H1 (cell line): Measurements from ENCODE around the gene GNAI1. TPM values are rescaled to one million over a fixed set of nuclear protein-coding genes. Genes with fewer than 3 reads are reported as not detected.

Experiments
- CTCF ChIA-PET: fragments of 300-600 bp; sonication (Branson Sonifier 250); formaldehyde crosslinking; loops from one replicate; lab custom pipeline; 2021; ENCODE audit not compliant: partially characterized antibody; lab: Charles Lee
- POLR2A ChIA-PET: fragments of 300-600 bp; sonication (Branson Sonifier 250); formaldehyde crosslinking; loops from one replicate; lab custom pipeline; 2021; ENCODE audit warnings: inconsistent platforms; ENCODE audit not compliant: partially characterized antibody; lab: Charles Lee
- DNase-seq, 2 experiments: peaks; one replicate each; pipeline versions ENCODE4 v3.0.0 to v3.0.0-alpha.2; 2010 to 2022; ENCODE audit warnings: low spot score in 2 of 2, low read depth in 1 of 2, mixed read lengths in 1 of 2
- FAIRE-seq: peaks from 2 replicates; lab custom pipeline; 2011; peaks lifted over from hg19 to GRCh38; lab: Jason Lieb, UNC
- H2AFZ ChIP-seq: 2 replicates; pipeline ENCODE4 v1.8.1; 2012; ENCODE audit warnings: low read length, inconsistent platforms
- H2AK5ac ChIP-seq: 2 replicates; pipeline ENCODE4 v1.6.1; 2013; ENCODE audit warnings: low read depth, low read length
- H2BK120ac ChIP-seq: replicated peaks from 2 replicates; pipeline ENCODE3; 2013; ENCODE audit warnings: low read depth, low read length, inconsistent platforms
- H2BK12ac ChIP-seq: 2 replicates; pipeline ENCODE4 v1.6.1; 2013; ENCODE audit warnings: low read depth, low read length
- H2BK15ac ChIP-seq: 2 replicates; pipeline ENCODE4 v1.6.1; 2013; ENCODE audit warnings: low read length
- H2BK20ac ChIP-seq: 2 replicates; pipeline ENCODE4 v1.6.1; 2013; ENCODE audit warnings: low read length
- H2BK5ac ChIP-seq: 2 replicates; pipeline ENCODE4 v1.6.1; 2013; ENCODE audit warnings: low read depth, low read length
- H3K14ac ChIP-seq: 2 replicates; pipeline ENCODE4 v1.6.1; 2013; ENCODE audit warnings: inconsistent platforms; ENCODE audit not compliant: insufficient read length
- H3K18ac ChIP-seq: 2 replicates; pipeline ENCODE4 v1.6.1; 2013; ENCODE audit warnings: low read length; ENCODE audit errors: extremely low read depth
- H3K23ac ChIP-seq: 2 replicates; pipeline ENCODE4 v1.6.1; 2013; ENCODE audit warnings: inconsistent platforms; ENCODE audit not compliant: insufficient read length
- H3K23me2 ChIP-seq: 2 replicates; pipeline ENCODE4 v1.6.1; 2013; ENCODE audit warnings: low read depth, low read length
- H3K27ac ChIP-seq: 2 replicates; pipeline ENCODE4 v1.6.1; 2011; ENCODE audit warnings: low read depth, low read length, inconsistent platforms
- H3K27me3 ChIP-seq, 4 experiments: replicated peaks in 1 of 4; 1 replicate in 1 of 4; 2 replicates in 3 of 4; pipeline versions ENCODE4 v1.6.1 to v1.8.1; 2011 to 2013; ENCODE audit warnings: low read length in 3 of 4, mild to moderate bottlenecking in 3 of 4, inconsistent platforms in 2 of 4, mixed read lengths in 2 of 4, moderate library complexity in 1 of 4; ENCODE audit not compliant: control insufficient read depth in 3 of 4, insufficient read depth in 3 of 4; ENCODE audit errors: extremely low read depth in 1 of 4
- H3K36me3 ChIP-seq, 4 experiments: 2 replicates each; pipeline versions ENCODE4 v1.6.1 to v1.8.1; 2011 to 2013; ENCODE audit warnings: mild to moderate bottlenecking in 4 of 4, low read length in 3 of 4, moderate library complexity in 2 of 4, control low read depth in 1 of 4, inconsistent platforms in 1 of 4; ENCODE audit not compliant: insufficient read depth in 4 of 4, control insufficient read depth in 2 of 4
- H3K4ac ChIP-seq: replicated peaks from 2 replicates; pipeline ENCODE3; 2013; ENCODE audit warnings: low read length, low read depth, mixed read lengths, inconsistent platforms; ENCODE audit not compliant: insufficient read length
- H3K4me1 ChIP-seq, 4 experiments: replicated peaks in 1 of 4; 1 replicate in 1 of 4; 2 replicates in 3 of 4; pipeline versions ENCODE4 v1.6.1 to v1.8.1; 2011 to 2013; ENCODE audit warnings: low read length in 3 of 4, inconsistent platforms in 2 of 4, mixed read lengths in 1 of 4; ENCODE audit not compliant: insufficient read depth in 4 of 4, control insufficient read depth in 3 of 4
- H3K4me2 ChIP-seq, 2 experiments: 2 replicates each; pipeline versions ENCODE4 v1.6.1 to v1.8.1; 2011 to 2013; ENCODE audit warnings: low read depth in 2 of 2, low read length in 2 of 2, control low read depth in 1 of 2, inconsistent platforms in 1 of 2, mild to moderate bottlenecking in 1 of 2; ENCODE audit not compliant: insufficient read depth in 1 of 2
- H3K4me3 ChIP-seq, 4 experiments: fragments of 200-600, 300-600 bp in 1 of 4; sonication (generic), shearing (Covaris generic), sonication (Bioruptor Twin) in 1 of 4; 2 replicates each; pipeline versions ENCODE4 v1.5.1 to v1.8.1; 2011 to 2016; ENCODE audit warnings: low read length in 4 of 4, low read depth in 3 of 4, control low read depth in 2 of 4, inconsistent platforms in 2 of 4, mild to moderate bottlenecking in 2 of 4, mixed read lengths in 1 of 4, moderate library complexity in 1 of 4; ENCODE audit not compliant: insufficient read depth in 2 of 4; ENCODE audit errors: extremely low read depth in 1 of 4
- H3K56ac ChIP-seq: replicated peaks from 2 replicates; pipeline ENCODE3; 2013; ENCODE audit warnings: low read depth, mild to moderate bottlenecking, mixed read lengths, low read length, inconsistent platforms; ENCODE audit not compliant: insufficient read length
- H3K79me1 ChIP-seq: 2 replicates; pipeline ENCODE4 v1.6.1; 2013; ENCODE audit warnings: low read depth, low read length, control low read depth
- H3K79me2 ChIP-seq, 2 experiments: 2 replicates each; pipeline versions ENCODE4 v1.6.1 to v1.8.1; 2012 to 2013; ENCODE audit warnings: low read length in 2 of 2, mild to moderate bottlenecking in 2 of 2, inconsistent platforms in 1 of 2; ENCODE audit not compliant: insufficient read depth in 2 of 2, control insufficient read depth in 1 of 2
- H3K9ac ChIP-seq, 4 experiments: replicated peaks in 1 of 4; 1 replicate in 1 of 4; 2 replicates in 3 of 4; pipeline versions ENCODE4 v1.6.1 to v1.8.1; 2011 to 2013; ENCODE audit warnings: low read depth in 3 of 4, low read length in 3 of 4, control low read depth in 2 of 4, mild to moderate bottlenecking in 2 of 4, moderate library complexity in 2 of 4, inconsistent platforms in 1 of 4; ENCODE audit errors: extremely low read depth in 1 of 4
- H3K9me3 ChIP-seq, 2 experiments: 2 replicates each; pipeline versions ENCODE4 v1.6.1 to v1.8.1; 2012 to 2013; ENCODE audit warnings: mild to moderate bottlenecking in 2 of 2, moderate library complexity in 2 of 2, control low read depth in 1 of 2, inconsistent platforms in 1 of 2, low read depth in 1 of 2, low read length in 1 of 2, mixed read lengths in 1 of 2; ENCODE audit not compliant: insufficient read depth in 2 of 2
- H4K20me1 ChIP-seq, 2 experiments: replicated peaks in 1 of 2; 2 replicates each; pipeline versions ENCODE3 to v1.8.1; 2011 to 2013; ENCODE audit warnings: inconsistent platforms in 2 of 2, low read length in 2 of 2, mild to moderate bottlenecking in 1 of 2; ENCODE audit not compliant: insufficient read depth in 2 of 2, control insufficient read depth in 1 of 2
- H4K5ac ChIP-seq: 2 replicates; pipeline ENCODE4 v1.6.1; 2013; ENCODE audit warnings: low read length, low read depth, mixed read lengths, inconsistent platforms; ENCODE audit not compliant: insufficient read length
- H4K8ac ChIP-seq: 2 replicates; pipeline ENCODE4 v1.8.0; 2013; ENCODE audit warnings: mild to moderate bottlenecking, moderate library complexity, low read length, inconsistent platforms; ENCODE audit not compliant: insufficient read depth; ENCODE audit errors: extremely low read depth
- H4K91ac ChIP-seq: replicated peaks from 2 replicates; pipeline ENCODE3; 2013; ENCODE audit warnings: low read length, mixed read lengths, inconsistent platforms; ENCODE audit not compliant: insufficient read length
- BACH1 ChIP-seq: IDR thresholded peaks from 2 replicates; pipeline ENCODE4 v1.6.1; 2012; ENCODE audit warnings: low read length, improper control_type of control experiment
- BRCA1 ChIP-seq: IDR thresholded peaks from 2 replicates; pipeline ENCODE4 v1.6.1; 2012; ENCODE audit warnings: low read depth, low read length, improper control_type of control experiment
- CEBPB ChIP-seq: IDR thresholded peaks from 2 replicates; pipeline ENCODE4 v1.6.1; 2012; ENCODE audit warnings: low read depth, low read length
- EGR1 ChIP-seq: IDR thresholded peaks from 2 replicates; pipeline ENCODE4 v1.6.1; 2011; ENCODE audit warnings: low read depth, low read length, borderline replicate concordance
- JUN ChIP-seq: IDR thresholded peaks from 2 replicates; pipeline ENCODE4 v1.6.1; 2011; ENCODE audit warnings: low read depth, mild to moderate bottlenecking, improper control_type of control experiment, low read length
- JUND ChIP-seq: IDR thresholded peaks from 2 replicates; pipeline ENCODE4 v1.6.1; 2011; ENCODE audit warnings: mild to moderate bottlenecking, improper control_type of control experiment, low read length
- KDM4A ChIP-seq: IDR thresholded peaks from one replicate; pipeline ENCODE4 v1.7.1; 2012; ENCODE audit warnings: low read depth, mild to moderate bottlenecking, moderate library complexity, low read length, inconsistent platforms; ENCODE audit not compliant: severe bottlenecking
- KDM5A ChIP-seq: fragments of 200-600 bp; IDR thresholded peaks from 2 replicates; pipeline ENCODE4 v1.7.1; 2012; ENCODE audit warnings: mild to moderate bottlenecking, low read length, inconsistent platforms, mixed read lengths
- MAFK ChIP-seq: IDR thresholded peaks from 2 replicates; pipeline ENCODE4 v1.6.1; 2012; ENCODE audit warnings: low read depth, mild to moderate bottlenecking, improper control_type of control experiment, low read length
- MAX ChIP-seq: IDR thresholded peaks from 2 replicates; pipeline ENCODE4 v1.6.1; 2012; ENCODE audit warnings: inconsistent platforms
- POLR2AphosphoS5 ChIP-seq: IDR thresholded peaks from 2 replicates; pipeline ENCODE4 v1.6.1; 2011; ENCODE audit warnings: low read depth, low read length
- POU5F1 ChIP-seq: IDR thresholded peaks from 2 replicates; pipeline ENCODE4 v1.6.1; 2011; ENCODE audit warnings: low read depth, mild to moderate bottlenecking, low read length, moderate library complexity
- RFX5 ChIP-seq: IDR thresholded peaks from 2 replicates; pipeline ENCODE4 v1.6.1; 2011; ENCODE audit warnings: low read depth, low read length, improper control_type of control experiment, borderline replicate concordance
- TAF1 ChIP-seq: IDR thresholded peaks from 2 replicates; pipeline ENCODE4 v1.6.1; 2011; ENCODE audit warnings: mild to moderate bottlenecking, low read depth, low read length
- TEAD4 ChIP-seq: IDR thresholded peaks from 2 replicates; pipeline ENCODE4 v1.6.1; 2012; ENCODE audit warnings: low read depth, low read length, inconsistent platforms, mixed read lengths
- YY1 ChIP-seq: IDR thresholded peaks from 2 replicates; pipeline ENCODE4 v1.6.1; 2011; ENCODE audit warnings: low read depth, mild to moderate bottlenecking, low read length
- WGBS, 2 experiments: shearing (Covaris generic) in 1 of 2; methylation state at CpG; one replicate each; pipeline versions ENCODE4 v1.1.6 to v1.1.7; 2013 to 2015; ENCODE audit warnings: low lambda C conversion rate in 2 of 2, mixed read lengths in 2 of 2, inconsistent platforms in 1 of 2, low coverage in 1 of 2, missing lambda C conversion rate in 1 of 2; ENCODE audit not compliant: insufficient replicate concordance in 2 of 2, insufficient coverage in 1 of 2, insufficient read length in 1 of 2; ENCODE audit errors: extremely low coverage in 1 of 2, missing lambda C conversion rate in 1 of 2; 5-methylcytosine and 5-hydroxymethylcytosine counted together
- polyA plus RNA-seq, 7 experiments: library from polyadenylated mRNA; depleted of rRNA in 3 of 7; stranded (reverse) in 5 of 7; unstranded in 2 of 7; fragments of >200 nt in 5 of 7; fragments of 200-250 nt in 2 of 7; gene quantifications; 1 replicate in 5 of 7; 2 replicates in 1 of 7; 4 replicates in 1 of 7; pipeline versions ENCODE4 v1.2.1 to v1.2.3, GENCODE V29; 2011 to 2013; ENCODE audit warnings: missing spikeins in 2 of 7, mixed read lengths in 2 of 7
- total RNA-seq: library from RNA; stranded (reverse); fragmentation: NEBNext Ultra II Directional; extraction: Animal tissue kit (Norgen Biotek cat#: 25700); gene quantifications from 2 replicates; pipeline ENCODE4 v1.2.1, GENCODE V29; 2021

The GNAI1 gene
- total and polyA plus RNA-seq, 2 of the 8 experiments (the other 6 are each of a cell fraction or from before 2014, with no cell fraction given), result 8.0 to 29.5 TPM

GRCh38 chr7:80213814-80214213 is 79.2 kb downstream of the GNAI1 start:
- Histone ChIP-seq H3K4me2 (no peak overlapping the region), H3K4ac (no peak overlapping the region), H3K27ac (no peak overlapping the region), H3K9ac (no peak overlapping the region), H2BK120ac (no peak overlapping the region), H3K9me3 (no peaks in the 10 kb centered on the region), H2BK20ac (no peak overlapping the region), H3K4me3 (no peak overlapping the region), H2AFZ (no peak overlapping the region), H2BK15ac (no peak overlapping the region), H4K20me1 (no peaks in the 10 kb centered on the region), H4K91ac (no peak overlapping the region), H3K23ac (no peak overlapping the region), H3K79me1 (no peaks in the 10 kb centered on the region), H3K36me3 (peaks cover 0 to 30% (median 9%) of the 10 kb centered on the region in 4 experiments; a peak in 6 of 8 replicates), H3K18ac (no peak overlapping the region), H3K23me2 (no peaks in the 10 kb centered on the region), H2BK5ac (no peak overlapping the region), H3K79me2 (no peaks in the 10 kb centered on the region), H4K5ac (no peak overlapping the region), H3K4me1 (no peaks in the 10 kb centered on the region), H2BK12ac (no peak overlapping the region), H4K8ac (no peak overlapping the region), H3K56ac (no peak overlapping the region), H2AK5ac (no peak overlapping the region), H3K27me3 (no peaks in the 10 kb centered on the region), H3K14ac (no peak overlapping the region)
- no peak for FAIRE-seq
- CTCF ChIA-PET, result no interaction called here
- DNase-seq, result no peak
- POLR2A ChIA-PET, result no interaction called here
- WGBS, 2 experiments, result 93% methylated on average over 4 of the region's 4 CpGs; no CpG with 5 or more reads in 1 of the 2 experiments
- TF ChIP-seq TEAD4 (no peak), TAF1 (no peak), JUND (no peak), KDM4A (no peak), BRCA1 (no peak), YY1 (no peak), KDM5A (no peak), POU5F1 (no peak), CEBPB (no peak), BACH1 (no peak), POLR2AphosphoS5 (no peak), JUN (no peak), MAFK (no peak), EGR1 (no peak), RFX5 (no peak), MAX (no peak)
